KMS-11 (cell line): ENCODE data around the gene CHD6.

Experiments
- H2AFZ ChIP-seq: fragments of 200-600 bp; sonication (generic); 2 replicates; pipeline ENCODE4 v1.6.1; 2016; ENCODE audit warnings: antibody characterized with exemption, mixed run types, low read depth
- H3K27ac ChIP-seq: fragments of 200-600 bp; sonication (generic); 2 replicates; pipeline ENCODE4 v1.6.1; 2016; ENCODE audit warnings: mild to moderate bottlenecking, mixed run types
- H3K27me3 ChIP-seq: fragments of 200-600 bp; sonication (generic); 2 replicates; pipeline ENCODE4 v1.6.1; 2017; ENCODE audit warnings: mild to moderate bottlenecking, low read depth, mixed run types, moderate library complexity; ENCODE audit not compliant: insufficient read depth
- H3K36me3 ChIP-seq: fragments of 200-600 bp; sonication (generic); 2 replicates; pipeline ENCODE4 v1.6.1; 2017; ENCODE audit warnings: mild to moderate bottlenecking, mixed run types; ENCODE audit not compliant: insufficient read depth
- H3K4me1 ChIP-seq: fragments of 200-600 bp; sonication (generic); 2 replicates; pipeline ENCODE4 v1.6.1; 2016; ENCODE audit warnings: mild to moderate bottlenecking, low read depth, mixed run types; ENCODE audit not compliant: poor library complexity, severe bottlenecking
- H3K4me2 ChIP-seq: fragments of 200-600 bp; sonication (generic); 2 replicates; pipeline ENCODE4 v1.7.0; 2016; ENCODE audit warnings: mild to moderate bottlenecking, mixed run types
- H3K4me3 ChIP-seq: fragments of 200-600 bp; sonication (generic); IDR thresholded peaks from 2 replicates; pipeline ENCODE4 v1.6.1; 2017; ENCODE audit warnings: low read depth, low read length, mixed read lengths; ENCODE audit not compliant: insufficient read depth
- H3K79me2 ChIP-seq: fragments of 200-600 bp; sonication (generic); 2 replicates; pipeline ENCODE4 v1.6.1; 2016; ENCODE audit warnings: low read depth, mixed run types; ENCODE audit not compliant: insufficient read depth
- H3K9ac ChIP-seq: fragments of 200-600 bp; sonication (generic); 2 replicates; pipeline ENCODE4 v1.6.1; 2016; ENCODE audit warnings: mild to moderate bottlenecking, mixed run types
- H4K20me1 ChIP-seq: fragments of 200-600 bp; sonication (generic); 2 replicates; pipeline ENCODE4 v1.6.1; 2016; ENCODE audit warnings: mild to moderate bottlenecking, mixed run types; ENCODE audit not compliant: insufficient read depth
- TF ChIP-seq, protein P1 (sequence below): fragments of 200-600 bp; sonication (generic); conservative IDR thresholded peaks from 2 replicates; pipeline ENCODE4 v1.6.1; 2017; ENCODE audit warnings: low read depth, mild to moderate bottlenecking, antibody characterized with exemption, low read length, moderate library complexity, mixed read lengths

The CHD6 gene

DNA sequence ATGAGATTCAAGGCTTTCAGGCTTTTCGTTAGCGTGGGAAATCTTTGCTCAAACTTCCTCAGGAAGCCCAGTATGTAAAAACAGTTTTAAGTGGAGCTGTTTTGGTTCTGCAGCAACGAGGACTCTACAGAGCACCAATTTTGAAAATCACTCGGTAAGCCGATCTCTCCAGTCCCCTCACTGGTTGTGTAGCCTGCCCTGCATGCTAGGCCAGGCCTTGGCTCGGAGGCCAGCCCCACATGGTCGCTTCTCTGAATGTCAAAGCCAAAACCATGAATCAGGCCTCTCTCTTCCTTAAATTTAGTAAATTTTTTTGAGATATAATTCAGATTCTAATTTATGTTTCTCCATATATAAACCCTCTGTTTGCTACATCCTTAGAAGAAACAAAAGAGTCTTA lies 108.0 kb downstream of the CHD6 start:
- Histone ChIP-seq H3K79me2 (no peaks in the 10 kb centered on the region), H2AFZ (no peak overlapping the region), H3K4me1 (no peaks in the 10 kb centered on the region), H3K27ac (no peak overlapping the region), H3K4me3 (no peak overlapping the region), H3K9ac (no peak overlapping the region), H3K36me3 (0 out of 2 replicates have a peak, but pooled peaks cover 5% of the 10 kb centered on the region), H3K27me3 (no peaks in the 10 kb centered on the region), H4K20me1 (no peaks in the 10 kb centered on the region), H3K4me2 (no peak overlapping the region)
- TF ChIP-seq, protein P1, sequence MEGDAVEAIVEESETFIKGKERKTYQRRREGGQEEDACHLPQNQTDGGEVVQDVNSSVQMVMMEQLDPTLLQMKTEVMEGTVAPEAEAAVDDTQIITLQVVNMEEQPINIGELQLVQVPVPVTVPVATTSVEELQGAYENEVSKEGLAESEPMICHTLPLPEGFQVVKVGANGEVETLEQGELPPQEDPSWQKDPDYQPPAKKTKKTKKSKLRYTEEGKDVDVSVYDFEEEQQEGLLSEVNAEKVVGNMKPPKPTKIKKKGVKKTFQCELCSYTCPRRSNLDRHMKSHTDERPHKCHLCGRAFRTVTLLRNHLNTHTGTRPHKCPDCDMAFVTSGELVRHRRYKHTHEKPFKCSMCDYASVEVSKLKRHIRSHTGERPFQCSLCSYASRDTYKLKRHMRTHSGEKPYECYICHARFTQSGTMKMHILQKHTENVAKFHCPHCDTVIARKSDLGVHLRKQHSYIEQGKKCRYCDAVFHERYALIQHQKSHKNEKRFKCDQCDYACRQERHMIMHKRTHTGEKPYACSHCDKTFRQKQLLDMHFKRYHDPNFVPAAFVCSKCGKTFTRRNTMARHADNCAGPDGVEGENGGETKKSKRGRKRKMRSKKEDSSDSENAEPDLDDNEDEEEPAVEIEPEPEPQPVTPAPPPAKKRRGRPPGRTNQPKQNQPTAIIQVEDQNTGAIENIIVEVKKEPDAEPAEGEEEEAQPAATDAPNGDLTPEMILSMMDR: no peak

DNA sequence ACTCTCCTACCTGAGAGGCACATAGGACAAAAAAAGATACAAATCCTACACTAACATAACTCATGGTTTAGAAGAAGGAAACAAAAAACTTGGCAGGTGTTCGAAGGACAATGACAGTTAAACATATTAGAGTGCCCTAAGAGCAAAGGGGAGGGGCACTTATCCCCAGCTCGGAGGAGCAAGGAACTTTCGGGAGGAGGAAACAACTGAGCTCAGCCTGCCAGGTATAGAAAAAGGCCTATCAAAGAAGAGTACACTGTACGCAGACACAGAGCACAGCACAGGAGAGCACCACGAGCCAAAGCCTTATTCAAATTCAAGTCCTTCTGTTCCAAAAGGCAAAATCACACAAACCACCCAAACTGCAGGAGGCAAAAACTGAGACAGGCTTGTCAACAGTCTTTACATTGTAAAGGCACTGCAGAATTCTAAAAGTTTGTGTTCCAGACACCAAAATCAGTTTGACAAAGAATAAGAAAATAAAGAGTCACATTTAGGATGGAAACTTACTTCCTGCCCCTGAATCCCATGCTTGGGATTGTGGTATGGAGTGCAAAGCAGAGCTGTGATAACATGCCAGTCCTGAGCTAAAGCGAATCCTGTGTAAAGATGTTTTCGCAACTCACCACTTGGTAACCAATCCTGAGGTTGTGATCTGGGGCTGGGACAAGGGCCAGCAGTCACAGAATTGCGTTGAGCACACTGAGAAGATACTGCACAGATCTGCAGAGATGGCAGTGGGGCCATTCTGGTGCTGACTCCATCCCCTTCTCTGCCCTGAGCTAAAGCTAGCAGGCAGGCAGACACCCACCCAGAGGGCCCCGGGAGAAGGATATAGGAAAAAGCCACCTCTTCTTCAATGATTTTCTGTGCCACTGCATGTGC lies 108.6 kb downstream of the CHD6 start:
- no peaks in the 10 kb centered on the region for H4K20me1 ChIP-seq
- no peak overlapping the region for H2AFZ ChIP-seq
- H3K36me3 ChIP-seq: 0 out of 2 replicates have a peak, but pooled peaks cover 5% of the 10 kb centered on the region
- no peaks in the 10 kb centered on the region for H3K79me2 ChIP-seq
- TF ChIP-seq, protein P1: no peak
- no peak overlapping the region for H3K4me3 ChIP-seq
- H3K27ac ChIP-seq: no peak overlapping the region
- no peaks in the 10 kb centered on the region for H3K4me1 ChIP-seq
- H3K27me3 ChIP-seq: no peaks in the 10 kb centered on the region
- no peak overlapping the region for H3K4me2 ChIP-seq
- H3K9ac ChIP-seq: no peak overlapping the region

DNA sequence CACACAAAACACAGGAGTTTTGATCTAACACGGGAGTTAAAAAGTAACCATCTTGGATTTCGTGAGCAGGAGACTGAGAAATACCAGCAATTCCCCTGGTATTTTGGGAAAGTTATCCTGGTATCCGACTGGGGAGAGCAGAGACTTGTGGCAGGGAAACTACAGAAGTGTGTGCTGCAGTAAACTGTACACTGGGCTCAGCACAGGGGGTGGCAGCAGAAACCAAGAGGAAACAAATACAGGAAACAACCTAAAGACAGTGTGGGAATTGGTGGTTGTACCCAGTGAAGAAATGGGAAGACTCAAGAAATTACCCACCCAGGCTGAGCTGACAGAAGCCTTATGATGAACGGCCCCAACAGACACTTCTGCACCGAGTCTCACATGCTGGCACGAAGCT lies 109.8 kb downstream of the CHD6 start:
- Histone ChIP-seq H3K36me3 (0 out of 2 replicates have a peak, but pooled peaks cover 2% of the 10 kb centered on the region), H3K79me2 (no peaks in the 10 kb centered on the region), H3K9ac (no peak overlapping the region), H3K27me3 (no peaks in the 10 kb centered on the region), H3K4me2 (no peak overlapping the region), H4K20me1 (no peaks in the 10 kb centered on the region), H3K4me3 (no peak overlapping the region), H3K4me1 (no peaks in the 10 kb centered on the region), H3K27ac (no peak overlapping the region), H2AFZ (no peak overlapping the region)
- TF ChIP-seq, protein P1: no peak

DNA sequence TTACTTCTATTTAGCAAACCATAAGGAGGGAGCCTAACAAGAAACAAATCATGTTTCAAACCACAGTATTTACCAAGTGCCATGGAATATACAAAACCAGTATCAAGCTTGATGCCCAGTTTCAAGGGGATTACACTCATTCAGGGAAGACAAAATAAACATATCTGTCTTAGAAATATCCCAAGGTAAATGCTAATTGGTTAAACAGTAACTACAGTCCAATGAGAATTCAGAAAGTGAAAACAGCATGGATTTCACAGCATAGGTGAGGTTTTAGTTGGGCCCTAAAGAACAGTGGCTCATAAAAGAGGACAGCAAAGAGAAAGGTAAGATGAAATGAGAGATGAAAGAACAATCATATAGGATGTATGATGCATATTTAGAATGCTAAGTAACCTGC lies 110.3 kb downstream of the CHD6 start:
- H4K20me1 ChIP-seq: no peaks in the 10 kb centered on the region

More for the DNA sequence above, 110.3 kb downstream of the CHD6 start:
- H3K9ac ChIP-seq: no peak overlapping the region
- no peak overlapping the region for H3K4me3 ChIP-seq
- no peaks in the 10 kb centered on the region for H3K79me2 ChIP-seq
- H3K27me3 ChIP-seq: no peaks in the 10 kb centered on the region
- TF ChIP-seq, protein P1: no peak
- no peaks in the 10 kb centered on the region for H3K4me1 ChIP-seq
- H3K27ac ChIP-seq: no peak overlapping the region
- H3K36me3 ChIP-seq: no peaks in the 10 kb centered on the region
- H3K4me2 ChIP-seq: no peak overlapping the region
- no peak overlapping the region for H2AFZ ChIP-seq
